HL-60 (cell line): ENCODE results near the gene ATAD2B.

Experiments used
- DNase-seq, 2 experiments: peaks; one replicate each; pipeline ENCODE4 v3.0.0-alpha.2; 2010 to 2020; ENCODE audit warnings: low read depth in 1 of 2, low spot score in 1 of 2
- H3K27ac ChIP-seq: fragments of 250-450 bp; sonication (Bioruptor Pico); replicated peaks from 2 replicates; pipeline ENCODE4 v1.5.1; 2020; ENCODE audit warnings: mild to moderate bottlenecking, moderate library complexity
- H3K27me3 ChIP-seq: fragments of 250-450 bp; sonication (Bioruptor Pico); 2 replicates; pipeline ENCODE4 v1.5.1; 2021; ENCODE audit warnings: mild to moderate bottlenecking, moderate library complexity; ENCODE audit not compliant: insufficient read depth, poor library complexity, severe bottlenecking
- H3K4me3 ChIP-seq: replicated peaks from 2 replicates; pipeline ENCODE4 v1.5.1; 2011; ENCODE audit warnings: mild to moderate bottlenecking, control low read depth, low read length; ENCODE audit not compliant: insufficient read depth
- GABPA ChIP-seq: IDR thresholded peaks from 2 replicates; pipeline ENCODE4 v1.6.1; 2012; ENCODE audit warnings: low read depth
- POLR2AphosphoS5 ChIP-seq: IDR thresholded peaks from 2 replicates; pipeline ENCODE4 v1.6.1; 2012; ENCODE audit warnings: low read depth
- SPI1 ChIP-seq: IDR thresholded peaks from 2 replicates; pipeline ENCODE4 v1.6.1; 2012; ENCODE audit warnings: low read depth, mild to moderate bottlenecking, borderline replicate concordance
- TF ChIP-seq, protein P1 (sequence below): IDR thresholded peaks from 2 replicates; pipeline ENCODE4 v1.6.1; 2012; ENCODE audit warnings: low read depth; ENCODE audit not compliant: insufficient replicate concordance
- TF ChIP-seq, protein P2 (sequence below): IDR thresholded peaks from one replicate; pipeline ENCODE4 v1.5.1; 2011; ENCODE audit warnings: low read length, control low read depth, inconsistent platforms; ENCODE audit not compliant: insufficient read depth

ATAD2B gene

DNA sequence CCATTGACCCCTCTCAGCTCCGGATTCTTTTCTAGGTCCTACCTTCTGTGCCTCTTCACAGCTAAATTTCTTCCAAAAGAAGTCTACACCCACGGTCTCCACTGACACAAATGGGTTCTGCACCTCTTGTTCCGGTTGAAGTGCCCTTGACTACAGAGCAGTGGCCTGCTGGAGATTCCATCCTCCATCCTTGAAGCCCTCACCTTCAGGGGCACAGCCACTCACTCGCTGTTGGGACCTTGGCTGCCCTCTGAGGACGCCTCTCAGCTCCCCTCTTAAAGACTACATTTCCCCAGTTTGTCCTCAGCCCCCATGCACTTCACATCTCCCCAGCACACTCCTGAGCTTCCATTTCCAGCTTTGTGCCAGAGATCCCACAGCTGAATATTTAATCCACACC is 226.3 kb downstream of the ATAD2B start:
- DNase-seq = no peak
- Histone ChIP-seq H3K27ac (no peak overlapping the region), H3K4me3 (no peak overlapping the region), H3K27me3 (no peaks in the 10 kb centered on the region)
- TF ChIP-seq, protein P1, sequence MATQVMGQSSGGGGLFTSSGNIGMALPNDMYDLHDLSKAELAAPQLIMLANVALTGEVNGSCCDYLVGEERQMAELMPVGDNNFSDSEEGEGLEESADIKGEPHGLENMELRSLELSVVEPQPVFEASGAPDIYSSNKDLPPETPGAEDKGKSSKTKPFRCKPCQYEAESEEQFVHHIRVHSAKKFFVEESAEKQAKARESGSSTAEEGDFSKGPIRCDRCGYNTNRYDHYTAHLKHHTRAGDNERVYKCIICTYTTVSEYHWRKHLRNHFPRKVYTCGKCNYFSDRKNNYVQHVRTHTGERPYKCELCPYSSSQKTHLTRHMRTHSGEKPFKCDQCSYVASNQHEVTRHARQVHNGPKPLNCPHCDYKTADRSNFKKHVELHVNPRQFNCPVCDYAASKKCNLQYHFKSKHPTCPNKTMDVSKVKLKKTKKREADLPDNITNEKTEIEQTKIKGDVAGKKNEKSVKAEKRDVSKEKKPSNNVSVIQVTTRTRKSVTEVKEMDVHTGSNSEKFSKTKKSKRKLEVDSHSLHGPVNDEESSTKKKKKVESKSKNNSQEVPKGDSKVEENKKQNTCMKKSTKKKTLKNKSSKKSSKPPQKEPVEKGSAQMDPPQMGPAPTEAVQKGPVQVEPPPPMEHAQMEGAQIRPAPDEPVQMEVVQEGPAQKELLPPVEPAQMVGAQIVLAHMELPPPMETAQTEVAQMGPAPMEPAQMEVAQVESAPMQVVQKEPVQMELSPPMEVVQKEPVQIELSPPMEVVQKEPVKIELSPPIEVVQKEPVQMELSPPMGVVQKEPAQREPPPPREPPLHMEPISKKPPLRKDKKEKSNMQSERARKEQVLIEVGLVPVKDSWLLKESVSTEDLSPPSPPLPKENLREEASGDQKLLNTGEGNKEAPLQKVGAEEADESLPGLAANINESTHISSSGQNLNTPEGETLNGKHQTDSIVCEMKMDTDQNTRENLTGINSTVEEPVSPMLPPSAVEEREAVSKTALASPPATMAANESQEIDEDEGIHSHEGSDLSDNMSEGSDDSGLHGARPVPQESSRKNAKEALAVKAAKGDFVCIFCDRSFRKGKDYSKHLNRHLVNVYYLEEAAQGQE = no peak
- TF ChIP-seq GABPA (no peak), SPI1 (no peak), POLR2AphosphoS5 (no peak)
- TF ChIP-seq, protein P2, sequence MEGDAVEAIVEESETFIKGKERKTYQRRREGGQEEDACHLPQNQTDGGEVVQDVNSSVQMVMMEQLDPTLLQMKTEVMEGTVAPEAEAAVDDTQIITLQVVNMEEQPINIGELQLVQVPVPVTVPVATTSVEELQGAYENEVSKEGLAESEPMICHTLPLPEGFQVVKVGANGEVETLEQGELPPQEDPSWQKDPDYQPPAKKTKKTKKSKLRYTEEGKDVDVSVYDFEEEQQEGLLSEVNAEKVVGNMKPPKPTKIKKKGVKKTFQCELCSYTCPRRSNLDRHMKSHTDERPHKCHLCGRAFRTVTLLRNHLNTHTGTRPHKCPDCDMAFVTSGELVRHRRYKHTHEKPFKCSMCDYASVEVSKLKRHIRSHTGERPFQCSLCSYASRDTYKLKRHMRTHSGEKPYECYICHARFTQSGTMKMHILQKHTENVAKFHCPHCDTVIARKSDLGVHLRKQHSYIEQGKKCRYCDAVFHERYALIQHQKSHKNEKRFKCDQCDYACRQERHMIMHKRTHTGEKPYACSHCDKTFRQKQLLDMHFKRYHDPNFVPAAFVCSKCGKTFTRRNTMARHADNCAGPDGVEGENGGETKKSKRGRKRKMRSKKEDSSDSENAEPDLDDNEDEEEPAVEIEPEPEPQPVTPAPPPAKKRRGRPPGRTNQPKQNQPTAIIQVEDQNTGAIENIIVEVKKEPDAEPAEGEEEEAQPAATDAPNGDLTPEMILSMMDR = no peak

DNA sequence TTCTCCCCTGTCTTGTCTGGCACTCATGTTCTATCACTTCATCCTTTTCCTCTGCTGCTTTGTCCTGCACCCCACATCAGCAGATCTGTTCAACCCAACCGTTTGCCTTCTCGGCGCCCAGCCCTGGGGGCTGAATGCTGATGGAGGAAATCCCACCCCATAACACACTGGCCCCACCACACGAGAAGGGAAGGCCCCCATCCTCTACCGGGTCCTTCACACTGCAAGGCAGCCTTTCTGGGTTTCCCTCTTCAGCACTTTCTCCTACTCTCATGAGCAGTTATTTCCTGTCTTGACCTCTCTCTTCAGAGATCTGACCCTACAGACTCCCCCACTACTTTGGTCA is 227.4 kb downstream of the ATAD2B start:
- TF ChIP-seq, protein P1 = no peak
- TF ChIP-seq, protein P2 = no peak
- TF ChIP-seq POLR2AphosphoS5 (no peak), SPI1 (no peak), GABPA (no peak)
- no peak for DNase-seq
- Histone ChIP-seq H3K27me3 (no peaks in the 10 kb centered on the region), H3K27ac (no peak overlapping the region), H3K4me3 (no peak overlapping the region)

DNA sequence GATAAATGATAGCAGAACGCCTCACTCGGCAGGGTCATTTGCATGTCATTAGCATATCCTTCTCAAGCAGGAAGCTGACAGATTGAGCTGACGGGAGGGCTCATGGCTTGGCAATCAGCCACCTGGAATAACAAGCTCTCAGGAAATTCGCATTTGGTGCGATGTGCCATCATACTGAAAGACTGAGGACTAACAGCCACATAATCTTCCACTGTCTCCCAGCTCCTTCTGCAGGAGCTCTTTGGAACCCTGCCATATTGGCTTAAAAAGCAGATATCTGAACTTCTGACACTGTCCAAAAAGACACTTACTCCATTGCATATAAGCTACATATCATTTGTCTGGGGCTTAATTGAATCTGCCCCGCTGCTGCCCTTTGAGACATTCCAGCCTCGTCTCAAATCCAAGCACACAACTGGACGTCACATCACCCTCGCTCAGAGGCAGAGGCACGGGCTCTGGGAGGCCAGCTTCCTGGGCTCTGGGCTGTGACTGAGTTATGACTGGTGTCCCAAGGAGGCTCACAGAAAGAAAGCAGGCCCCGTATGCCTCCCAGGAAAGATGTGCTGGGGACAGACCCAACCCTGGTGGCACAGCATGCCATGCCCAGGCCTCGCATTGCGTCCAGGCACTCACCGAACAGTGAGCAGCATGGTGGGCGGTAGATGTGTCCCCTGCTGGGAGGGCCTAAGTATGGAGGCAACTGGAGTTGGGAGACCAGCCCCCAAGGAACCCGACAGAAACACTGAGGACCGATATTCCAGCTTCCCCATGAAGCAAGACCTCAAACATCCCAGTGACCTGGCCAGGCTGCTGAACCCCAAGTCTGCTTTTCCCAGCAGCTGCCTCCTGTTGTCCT is 228.0 kb downstream of the ATAD2B start:
- TF ChIP-seq, protein P1 = no peak
- TF ChIP-seq SPI1 = no peak
- TF ChIP-seq GABPA = no peak
- TF ChIP-seq POLR2AphosphoS5 = no peak
- TF ChIP-seq, protein P2 = no peak
- Histone ChIP-seq H3K27ac (no peak overlapping the region), H3K4me3 (no peak overlapping the region), H3K27me3 (no peaks in the 10 kb centered on the region)
- DNase-seq = no peak
